ENCODE measurements around the gene CASP3. TPM values are rescaled to one million over a fixed set of nuclear protein-coding genes. Genes with fewer than 3 reads are reported as not detected.
A peak's percentile ranks its signal among the peaks of the same experiment; 100 is the strongest.

CASP3 gene
- total RNA-seq, 1 experiment from 2014 or later, result 107 TPM

GRCh38 chr4:184648313-184649025 lies 778 bp downstream of the CASP3 start:
- Histone ChIP-seq H3K79me2 (ENCODE audit: insufficient read depth, low read length) (peaks cover 31% of the 10 kb centered on the region), H4K91ac (ENCODE audit: insufficient read length, low read depth, low read length) (no peak overlapping the region), H3K14ac (ENCODE audit: insufficient read depth, low read length) (peak overlapping the region; percentile 81; the same call in 1 of the 2 replicates), H3K23ac (ENCODE audit: insufficient read length, low read depth, low read length) (no peak overlapping the region), H2BK120ac (ENCODE audit: low read depth, low read length, poor library complexity, severe bottlenecking) (no peak overlapping the region), H3K56ac (ENCODE audit: insufficient read length, low read depth, low read length) (no peak overlapping the region), H4K5ac (ENCODE audit: insufficient read length, low read depth, low read length) (no peak overlapping the region), H2BK12ac (ENCODE audit: insufficient read length, low read depth, low read length) (no peak overlapping the region), H3K18ac (ENCODE audit: insufficient read length, low read depth, low read length) (no peak overlapping the region), H2AK5ac (ENCODE audit: insufficient read length, low read length) (no peak overlapping the region), H2BK20ac (ENCODE audit: low read depth, low read length, poor library complexity, severe bottlenecking) (no peak overlapping the region), H3K4me1 (ENCODE audit: insufficient read depth, low read length) (peaks cover 16% of the 10 kb centered on the region), H2AFZ (ENCODE audit: low read length) (no peak overlapping the region), H2BK15ac (ENCODE audit: low read depth, low read length) (no peak overlapping the region), H3K79me1 (ENCODE audit: insufficient read depth, low read depth, low read length, poor library complexity, severe bottlenecking) (no peaks in the 10 kb centered on the region), H3K9ac (ENCODE audit: extremely low read depth, insufficient read length, low read length) (peak overlapping the region; percentile 65), H4K8ac (replicated peaks; ENCODE audit: insufficient read length, low read depth, low read length) (no peak overlapping the region), H2BK5ac (ENCODE audit: insufficient read length, low read length) (no peak overlapping the region), H4K20me1 (ENCODE audit: control insufficient read depth, insufficient read depth, insufficient read length) (no peaks in the 10 kb centered on the region), H3K27ac (ENCODE audit: insufficient read length, low read depth, low read length) (no peak overlapping the region), H3K4ac (ENCODE audit: low read depth, low read length) (no peak overlapping the region), H3K4me2 (ENCODE audit: insufficient read depth, insufficient read length, low read length) (peak overlapping the region; percentile 89), H3K27me3 (ENCODE audit: insufficient read depth, low read length) (no peaks in the 10 kb centered on the region), H3K23me2 (ENCODE audit: insufficient read length, low read depth, low read length, poor library complexity, severe bottlenecking) (peaks cover 13% of the 10 kb centered on the region), H3T11ph (ENCODE audit: low read length) (no peak overlapping the region), H3K9me3 (ENCODE audit: control insufficient read depth, low read depth, low read length) (no peaks in the 10 kb centered on the region)
- peak overlapping the region; percentile 68 to 95 (median 92) for H3K27ac Mint-ChIP-seq
- TF ChIP-seq CTCF (conservative IDR thresholded peaks at IDR 0.05), result no peak
- H3K9me3 Mint-ChIP-seq, result no peaks in the 10 kb centered on the region
- H3K36me3 Mint-ChIP-seq (ENCODE audit: insufficient read depth in 1 of 3, low read depth in 3 of 3), result peaks cover 2 to 22% (median 13%) of the 10 kb centered on the region in 3 experiments; a peak in 5 of 7 replicates
- peaks cover 58 to 62% of the 10 kb centered on the region in 2 experiments for H3K4me1 Mint-ChIP-seq
- H3K4me3 Mint-ChIP-seq, result peak overlapping the region; percentile 83 to 87
- no peaks in the 10 kb centered on the region for H3K27me3 Mint-ChIP-seq (ENCODE audit: low read depth)
- WGBS (ENCODE audit: extremely low coverage, insufficient read length, low lambda C conversion rate), result no CpG with 5 or more reads among the region's 52 CpGs
- peak; percentile 43 for DNase-seq

Data from H9 (cell line).